K562 (cell line): ENCODE results near the gene BORCS8. TPM values are rescaled to one million over a fixed set of nuclear protein-coding genes. Genes with fewer than 3 reads are reported as not detected.
A peak's percentile ranks its signal among the peaks of the same experiment; 100 is the strongest.

Source experiments
- ARNT ChIP-seq, 2 experiments: fragments of 450-650 bp; IDR thresholded peaks; 2 replicates each; pipeline ENCODE4 v1.6.1; 2016; ENCODE audit warnings: mild to moderate bottlenecking in 1 of 2
- CBFA2T2 ChIP-seq: fragments of 450-650 bp; conservative IDR thresholded peaks from 2 replicates; pipeline ENCODE4 v1.6.1; 2017; ENCODE audit warnings: mild to moderate bottlenecking
- CCAR2 ChIP-seq: fragments of 200-400 bp; formaldehyde crosslinking; IDR thresholded peaks from 2 replicates; pipeline ENCODE4 v1.6.1; 2017; ENCODE audit warnings: mild to moderate bottlenecking, low read depth, low read length
- GABPB1 ChIP-seq: sonication (generic); formaldehyde crosslinking; IDR thresholded peaks from 2 replicates; pipeline ENCODE4 v1.8.0; 2022; ENCODE audit warnings: mild to moderate bottlenecking, missing genetic modification reagents
- HNRNPK ChIP-seq: fragments of 200-400 bp; formaldehyde crosslinking; IDR thresholded peaks from one replicate; pipeline ENCODE4 v1.6.1; 2018; ENCODE audit warnings: mild to moderate bottlenecking, low read depth, low read length; ENCODE audit not compliant: poor library complexity, severe bottlenecking
- MYNN ChIP-seq, 2 experiments: sonication (generic); formaldehyde crosslinking in 1 of 2; IDR thresholded peaks; 2 replicates each; pipeline versions ENCODE4 v1.5.0 to v1.6.1; 2016 to 2020; ENCODE audit warnings: antibody characterized with exemption in 1 of 2, missing genetic modification reagents in 1 of 2
- PRPF4 ChIP-seq: fragments of 200-400 bp; formaldehyde crosslinking; IDR thresholded peaks from one replicate; pipeline ENCODE4 v1.6.1; 2017; ENCODE audit warnings: low read length, low read depth, mild to moderate bottlenecking; ENCODE audit not compliant: insufficient read depth, poor library complexity, severe bottlenecking
- ZC3H4 ChIP-seq: sonication (generic); formaldehyde crosslinking; IDR thresholded peaks from 2 replicates; pipeline ENCODE4 v1.9.0; 2021; ENCODE audit warnings: missing genetic modification reagents, borderline replicate concordance
- ZNF384 ChIP-seq: IDR thresholded peaks from 2 replicates; pipeline ENCODE4 v1.6.1; 2012; ENCODE audit warnings: low read depth, low read length, improper control_type of control experiment
- ZNF551 ChIP-seq: fragments of 250-450 bp; sonication (Bioruptor Pico); IDR thresholded peaks from 2 replicates; pipeline ENCODE4 v1.5.0; 2021; ENCODE audit warnings: mild to moderate bottlenecking, moderate library complexity
- polyA plus RNA-seq, 8 experiments: library from polyadenylated mRNA; depleted of rRNA in 4 of 8; stranded (reverse) in 5 of 8; unstranded in 3 of 8; fragments of >200 nt; fragmentation: Nextera tagmentation in 2 of 8; fragmentation: Illumina TruSeq in 1 of 8; extraction: Ambion mirVana in 2 of 8; extraction: Trizol in 1 of 8; gene quantifications; 2 replicates each; pipeline versions ENCODE4 v1.2.1 to v1.2.3, GENCODE V29; 2011 to 2014; ENCODE audit warnings: inconsistent platforms in 1 of 8, missing spikeins in 1 of 8
- total RNA-seq, 7 experiments: library from RNA; depleted of rRNA in 6 of 7; stranded (reverse); fragments of >200 nt in 6 of 7; fragmentation: Illumina TruSeq in 2 of 7; extraction: Trizol in 2 of 7; gene quantifications; 2 replicates each; pipeline versions ENCODE4 v1.2.1 to v1.2.3, GENCODE V29; 2011 to 2021; ENCODE audit warnings: low replicate concordance in 1 of 7
- TF ChIP-seq, protein P1 (sequence below), 2 experiments: fragments of 450-650 bp; formaldehyde crosslinking in 1 of 2; IDR thresholded peaks; 2 replicates each; pipeline versions ENCODE4 v1.4.0 to v1.6.1; 2014 to 2020; ENCODE audit warnings: mild to moderate bottlenecking in 2 of 2, borderline replicate concordance in 1 of 2, low read depth in 1 of 2
- TF ChIP-seq, protein P2 (sequence below): fragments of 450-650 bp; conservative IDR thresholded peaks from 2 replicates; pipeline ENCODE4 v1.6.1; 2016; ENCODE audit warnings: missing genetic modification characterization, low read depth, mild to moderate bottlenecking, missing compliant biosample characterization, moderate library complexity
- TF ChIP-seq, protein P3 (sequence below), 3 experiments: IDR thresholded peaks in 2 of 3; conservative IDR thresholded peaks in 1 of 3; 2 replicates each; pipeline ENCODE4 v1.5.1; 2011 to 2012; ENCODE audit warnings: low read length in 3 of 3, mild to moderate bottlenecking in 3 of 3, control low read depth in 2 of 3, improper control_type of control experiment in 1 of 3, inconsistent platforms in 1 of 3, low read depth in 1 of 3, mixed read lengths in 1 of 3, moderate library complexity in 1 of 3; ENCODE audit not compliant: insufficient read depth in 2 of 3

BORCS8 gene
- total and polyA plus RNA-seq, 9 of the 15 experiments (the other 6 are each of a cell fraction or from before 2014, with no cell fraction given): 4.6 to 33.6 (median 16.3) TPM

DNA sequence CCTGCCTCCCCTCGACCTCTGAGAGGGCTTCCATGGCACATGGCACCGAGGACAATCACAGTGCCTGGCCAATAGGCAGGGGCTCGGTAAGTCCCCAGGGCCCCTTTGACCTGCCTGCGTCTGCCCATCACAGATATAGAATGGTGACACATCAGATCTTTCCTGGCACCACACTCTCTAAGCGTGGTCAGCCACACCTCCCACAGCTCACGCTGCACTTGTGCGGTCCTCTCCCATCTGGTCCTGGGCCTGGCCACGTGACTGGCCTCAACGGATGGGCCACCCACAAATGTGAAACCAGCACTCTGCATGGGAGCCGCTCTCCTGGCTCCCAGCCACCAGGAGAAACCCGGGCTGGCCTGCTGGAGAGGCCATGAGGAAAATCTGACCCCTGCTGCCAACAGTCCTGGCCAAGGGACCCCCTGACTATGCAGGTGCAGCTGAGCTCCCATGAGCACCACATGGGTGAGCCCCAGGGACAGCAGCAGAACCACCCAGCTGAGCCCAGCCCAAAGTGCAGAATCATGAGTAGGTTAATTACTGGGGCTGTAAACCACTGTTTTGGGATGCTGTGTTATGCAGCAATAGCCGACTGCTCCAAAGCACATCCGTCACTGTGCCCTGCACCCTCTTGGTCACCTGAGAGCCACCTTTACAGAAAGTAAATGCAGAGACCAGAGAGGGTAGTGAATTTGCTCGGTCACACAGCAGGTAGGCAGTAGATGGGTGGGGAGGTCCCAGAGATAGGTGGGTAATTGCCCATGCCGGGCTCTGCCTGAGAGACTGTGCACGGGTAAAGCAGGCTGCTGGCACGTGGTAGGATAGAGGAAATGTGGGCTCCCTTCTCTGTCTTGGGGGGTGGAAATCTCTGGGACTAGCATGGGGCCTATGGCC is 12.2 kb downstream of the BORCS8 start (continued):
- TF ChIP-seq HNRNPK (no peak), ARNT (IDR thresholded peaks at IDR 0.05) (no peak), CCAR2 (no peak), GABPB1 (0 out of 2 replicates have a peak, but pooled peaks have one; percentile 15), PRPF4 (no peak), CBFA2T2 (peak; percentile 55), ZNF384 (no peak), ZNF551 (CRISPR knock-in tag) (no peak), ZC3H4 (no peak), MYNN (IDR thresholded peaks at IDR 0.05) (peak; percentile 12; the same call in 1 of the 2 replicates), MYNN (CRISPR knock-in tag; IDR thresholded peaks at IDR 0.05) (no peak)
- TF ChIP-seq, protein P1, sequence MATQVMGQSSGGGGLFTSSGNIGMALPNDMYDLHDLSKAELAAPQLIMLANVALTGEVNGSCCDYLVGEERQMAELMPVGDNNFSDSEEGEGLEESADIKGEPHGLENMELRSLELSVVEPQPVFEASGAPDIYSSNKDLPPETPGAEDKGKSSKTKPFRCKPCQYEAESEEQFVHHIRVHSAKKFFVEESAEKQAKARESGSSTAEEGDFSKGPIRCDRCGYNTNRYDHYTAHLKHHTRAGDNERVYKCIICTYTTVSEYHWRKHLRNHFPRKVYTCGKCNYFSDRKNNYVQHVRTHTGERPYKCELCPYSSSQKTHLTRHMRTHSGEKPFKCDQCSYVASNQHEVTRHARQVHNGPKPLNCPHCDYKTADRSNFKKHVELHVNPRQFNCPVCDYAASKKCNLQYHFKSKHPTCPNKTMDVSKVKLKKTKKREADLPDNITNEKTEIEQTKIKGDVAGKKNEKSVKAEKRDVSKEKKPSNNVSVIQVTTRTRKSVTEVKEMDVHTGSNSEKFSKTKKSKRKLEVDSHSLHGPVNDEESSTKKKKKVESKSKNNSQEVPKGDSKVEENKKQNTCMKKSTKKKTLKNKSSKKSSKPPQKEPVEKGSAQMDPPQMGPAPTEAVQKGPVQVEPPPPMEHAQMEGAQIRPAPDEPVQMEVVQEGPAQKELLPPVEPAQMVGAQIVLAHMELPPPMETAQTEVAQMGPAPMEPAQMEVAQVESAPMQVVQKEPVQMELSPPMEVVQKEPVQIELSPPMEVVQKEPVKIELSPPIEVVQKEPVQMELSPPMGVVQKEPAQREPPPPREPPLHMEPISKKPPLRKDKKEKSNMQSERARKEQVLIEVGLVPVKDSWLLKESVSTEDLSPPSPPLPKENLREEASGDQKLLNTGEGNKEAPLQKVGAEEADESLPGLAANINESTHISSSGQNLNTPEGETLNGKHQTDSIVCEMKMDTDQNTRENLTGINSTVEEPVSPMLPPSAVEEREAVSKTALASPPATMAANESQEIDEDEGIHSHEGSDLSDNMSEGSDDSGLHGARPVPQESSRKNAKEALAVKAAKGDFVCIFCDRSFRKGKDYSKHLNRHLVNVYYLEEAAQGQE (IDR thresholded peaks at IDR 0.05; ENCODE audit: borderline replicate concordance): peak; percentile 16; the same call in 1 of the 2 replicates
- TF ChIP-seq, protein P1 (CRISPR knock-in tag; IDR thresholded peaks at IDR 0.05; ENCODE audit: low read depth): no peak
- TF ChIP-seq, protein P2, sequence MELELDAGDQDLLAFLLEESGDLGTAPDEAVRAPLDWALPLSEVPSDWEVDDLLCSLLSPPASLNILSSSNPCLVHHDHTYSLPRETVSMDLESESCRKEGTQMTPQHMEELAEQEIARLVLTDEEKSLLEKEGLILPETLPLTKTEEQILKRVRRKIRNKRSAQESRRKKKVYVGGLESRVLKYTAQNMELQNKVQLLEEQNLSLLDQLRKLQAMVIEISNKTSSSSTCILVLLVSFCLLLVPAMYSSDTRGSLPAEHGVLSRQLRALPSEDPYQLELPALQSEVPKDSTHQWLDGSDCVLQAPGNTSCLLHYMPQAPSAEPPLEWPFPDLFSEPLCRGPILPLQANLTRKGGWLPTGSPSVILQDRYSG (tag): no peak
- TF ChIP-seq, protein P3, sequence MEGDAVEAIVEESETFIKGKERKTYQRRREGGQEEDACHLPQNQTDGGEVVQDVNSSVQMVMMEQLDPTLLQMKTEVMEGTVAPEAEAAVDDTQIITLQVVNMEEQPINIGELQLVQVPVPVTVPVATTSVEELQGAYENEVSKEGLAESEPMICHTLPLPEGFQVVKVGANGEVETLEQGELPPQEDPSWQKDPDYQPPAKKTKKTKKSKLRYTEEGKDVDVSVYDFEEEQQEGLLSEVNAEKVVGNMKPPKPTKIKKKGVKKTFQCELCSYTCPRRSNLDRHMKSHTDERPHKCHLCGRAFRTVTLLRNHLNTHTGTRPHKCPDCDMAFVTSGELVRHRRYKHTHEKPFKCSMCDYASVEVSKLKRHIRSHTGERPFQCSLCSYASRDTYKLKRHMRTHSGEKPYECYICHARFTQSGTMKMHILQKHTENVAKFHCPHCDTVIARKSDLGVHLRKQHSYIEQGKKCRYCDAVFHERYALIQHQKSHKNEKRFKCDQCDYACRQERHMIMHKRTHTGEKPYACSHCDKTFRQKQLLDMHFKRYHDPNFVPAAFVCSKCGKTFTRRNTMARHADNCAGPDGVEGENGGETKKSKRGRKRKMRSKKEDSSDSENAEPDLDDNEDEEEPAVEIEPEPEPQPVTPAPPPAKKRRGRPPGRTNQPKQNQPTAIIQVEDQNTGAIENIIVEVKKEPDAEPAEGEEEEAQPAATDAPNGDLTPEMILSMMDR (IDR thresholded peaks at IDR 0.05 in 2 of 3, conservative IDR thresholded peaks at IDR 0.05 in 1 of 3; ENCODE audit: insufficient read depth in 2 of 3, low read depth in 1 of 3, low read length in 3 of 3): no peak
